Mucosa of rectum (tissue), 2 donors: ENCODE measurements around the gene HOXB5.
A peak's percentile ranks its signal among the peaks of the same experiment; 100 is the strongest.

Experiments
- H3K27ac ChIP-seq, 2 donors: one replicate each; pipeline ENCODE4 v1.7.0; 2013; ENCODE audit warnings: inconsistent platforms in 2 of 2, low read depth in 2 of 2, low read length in 2 of 2
- H3K27me3 ChIP-seq, 2 donors: one replicate each; pipeline ENCODE4 v1.7.0; 2013; ENCODE audit warnings: low read length in 2 of 2; ENCODE audit not compliant: control insufficient read depth in 2 of 2, insufficient read depth in 2 of 2
- H3K36me3 ChIP-seq, 2 donors: one replicate each; pipeline ENCODE4 v1.7.0; 2013; ENCODE audit warnings: low read length in 2 of 2; ENCODE audit not compliant: control insufficient read depth in 2 of 2, insufficient read depth in 2 of 2
- H3K4me1 ChIP-seq, 2 donors: one replicate each; pipeline ENCODE4 v1.7.0; 2013; ENCODE audit warnings: low read length in 2 of 2, mild to moderate bottlenecking in 1 of 2; ENCODE audit not compliant: control insufficient read depth in 2 of 2, insufficient read depth in 2 of 2
- H3K4me3 ChIP-seq, 2 donors: one replicate each; pipeline ENCODE4 v1.7.0; 2013; ENCODE audit warnings: low read length in 2 of 2
- H3K9ac ChIP-seq, 2 donors: one replicate each; pipeline ENCODE4 v1.7.0; 2013; ENCODE audit warnings: low read length in 2 of 2, low read depth in 1 of 2, mild to moderate bottlenecking in 1 of 2
- H3K9me3 ChIP-seq, 2 donors: one replicate each; pipeline ENCODE4 v1.7.0; 2013; ENCODE audit warnings: low read length in 2 of 2; ENCODE audit not compliant: control insufficient read depth in 2 of 2
- donor health status: healthy.
- donor health status: Normal muscosa, but diverticular disease.

Gene HOXB5

GRCh38 chr17:48601207-48601538, 7.6 kb upstream of the HOXB5 start:
- H3K27me3 ChIP-seq = peaks cover 2 to 11% of the 10 kb centered on the region in 2 donors
- peaks cover 56 to 57% of the 10 kb centered on the region in 2 donors for H3K4me1 ChIP-seq
- H3K9me3 ChIP-seq = no peaks in the 10 kb centered on the region
- H3K27ac ChIP-seq = peak overlapping the region; percentile 57 to 92
- H3K4me3 ChIP-seq = peak overlapping the region; percentile 89 to 90
- H3K9ac ChIP-seq = peak overlapping the region; percentile 49 to 71
- peaks cover 8 to 9% of the 10 kb centered on the region in 2 donors for H3K36me3 ChIP-seq

GRCh38 chr17:48600244-48601098, 6.9 kb upstream of the HOXB5 start:
- no peak overlapping the region for H3K9ac ChIP-seq
- no peaks in the 10 kb centered on the region for H3K9me3 ChIP-seq
- peaks cover 2 to 11% of the 10 kb centered on the region in 2 donors for H3K27me3 ChIP-seq
- H3K4me1 ChIP-seq = peaks cover 56 to 58% of the 10 kb centered on the region in 2 donors
- peaks cover 12 to 15% of the 10 kb centered on the region in 2 donors for H3K36me3 ChIP-seq
- peak overlapping the region; percentile 12 to 17 for H3K27ac ChIP-seq
- H3K4me3 ChIP-seq = peak overlapping the region; percentile 44 to 90

GRCh38 chr17:48599354-48599753, 5.8 kb upstream of the HOXB5 start:
- peaks cover 51 to 54% of the 10 kb centered on the region in 2 donors for H3K4me1 ChIP-seq
- H3K9ac ChIP-seq = no peak overlapping the region
- H3K27ac ChIP-seq = no peak overlapping the region
- H3K36me3 ChIP-seq = peaks cover 23% of the 10 kb centered on the region in 2 donors
- peaks cover 2 to 8% of the 10 kb centered on the region in 2 donors for H3K27me3 ChIP-seq
- H3K4me3 ChIP-seq = no peak overlapping the region
- no peaks in the 10 kb centered on the region for H3K9me3 ChIP-seq

GRCh38 chr17:48598736-48599135, 5.2 kb upstream of the HOXB5 start:
- Histone ChIP-seq H3K4me3 (peak overlapping the region; percentile 53 to 70), H3K9me3 (no peaks in the 10 kb centered on the region), H3K27me3 (peaks cover 2 to 8% of the 10 kb centered on the region in 2 donors), H3K36me3 (peaks cover 23% of the 10 kb centered on the region in 2 donors), H3K4me1 (peaks cover 51 to 54% of the 10 kb centered on the region in 2 donors), H3K27ac (peak overlapping the region; percentile 32 to 77), H3K9ac (peak overlapping the region in 1 of 2 donors; percentile 73)

GRCh38 chr17:48597778-48598631, 4.4 kb upstream of the HOXB5 start:
- H3K27ac ChIP-seq = peak overlapping the region; percentile 75 to 77
- H3K36me3 ChIP-seq = peaks cover 23 to 25% of the 10 kb centered on the region in 2 donors
- H3K9ac ChIP-seq = peak overlapping the region; percentile 60 to 73
- H3K9me3 ChIP-seq = no peaks in the 10 kb centered on the region
- peak overlapping the region; percentile 53 to 70 for H3K4me3 ChIP-seq
- peaks cover 49 to 51% of the 10 kb centered on the region in 2 donors for H3K4me1 ChIP-seq
- H3K27me3 ChIP-seq = peaks cover 2 to 8% of the 10 kb centered on the region in 2 donors

GRCh38 chr17:48597528-48597777, 3.9 kb upstream of the HOXB5 start:
- peak overlapping the region; percentile 60 to 73 for H3K9ac ChIP-seq
- H3K4me1 ChIP-seq = peaks cover 49 to 51% of the 10 kb centered on the region in 2 donors
- no peaks in the 10 kb centered on the region for H3K9me3 ChIP-seq
- peak overlapping the region; percentile 75 to 77 for H3K27ac ChIP-seq
- peak overlapping the region; percentile 53 to 70 for H3K4me3 ChIP-seq
- peaks cover 2 to 8% of the 10 kb centered on the region in 2 donors for H3K27me3 ChIP-seq
- H3K36me3 ChIP-seq = peaks cover 23 to 26% of the 10 kb centered on the region in 2 donors

- H3K36me3 ChIP-seq = peaks cover 23 to 26% of the 10 kb centered on the region in 2 donors
- H3K27me3 ChIP-seq = peaks cover 1 to 8% of the 10 kb centered on the region in 2 donors
- peaks cover 47 to 51% of the 10 kb centered on the region in 2 donors for H3K4me1 ChIP-seq
- peak overlapping the region; percentile 75 to 77 for H3K27ac ChIP-seq
- H3K4me3 ChIP-seq = peak overlapping the region; percentile 53 to 70
- H3K9ac ChIP-seq = peak overlapping the region; percentile 41 to 73
- H3K9me3 ChIP-seq = no peaks in the 10 kb centered on the region
Observed at GRCh38 chr17:48596735-48597527, 3.4 kb upstream of the HOXB5 start.

- peak overlapping the region; percentile 14 to 73 for H3K9ac ChIP-seq
- H3K4me1 ChIP-seq = peaks cover 40 to 50% of the 10 kb centered on the region in 2 donors
- H3K27me3 ChIP-seq = peaks cover 0 to 8% of the 10 kb centered on the region in 2 donors
- H3K36me3 ChIP-seq = peaks cover 23 to 29% of the 10 kb centered on the region in 2 donors
- no peak overlapping the region for H3K27ac ChIP-seq
- peak overlapping the region; percentile 53 to 70 for H3K4me3 ChIP-seq
- no peaks in the 10 kb centered on the region for H3K9me3 ChIP-seq
Observed at GRCh38 chr17:48596000-48596734, 2.6 kb upstream of the HOXB5 start.

GRCh38 chr17:48595278-48595999, 1.9 kb upstream of the HOXB5 start:
- Histone ChIP-seq H3K27ac (peak overlapping the region in 1 of 2 donors; percentile 56), H3K9ac (no peak overlapping the region)

More at GRCh38 chr17:48595278-48595999, 1.9 kb upstream of the HOXB5 start:
- H3K4me3 ChIP-seq = no peak overlapping the region
- no peaks in the 10 kb centered on the region for H3K9me3 ChIP-seq
- peaks cover 23 to 29% of the 10 kb centered on the region in 2 donors for H3K36me3 ChIP-seq
- H3K4me1 ChIP-seq = peaks cover 42 to 49% of the 10 kb centered on the region in 2 donors
- peaks cover 0 to 2% of the 10 kb centered on the region in 2 donors for H3K27me3 ChIP-seq
